GM12873 (cell line): ENCODE results near the gene PPP1R16B.

ENCODE experiments used
- CTCF ChIP-seq: IDR thresholded peaks from 2 replicates; pipeline ENCODE4 v1.5.1; 2012; ENCODE audit warnings: low read depth, mild to moderate bottlenecking, moderate library complexity, low read length, control low read depth; ENCODE audit not compliant: insufficient read depth; ENCODE audit errors: missing control alignments

PPP1R16B gene

GRCh38 chr20:38957235-38957876 lies 151.9 kb downstream of the PPP1R16B start:
- no peak for TF ChIP-seq CTCF

GRCh38 chr20:38957915-38958485 lies 152.5 kb downstream of the PPP1R16B start:
- TF ChIP-seq CTCF: no peak

GRCh38 chr20:38961530-38962043 lies 156.1 kb downstream of the PPP1R16B start:
- no peak for TF ChIP-seq CTCF

GRCh38 chr20:38962044-38962927 lies 156.8 kb downstream of the PPP1R16B start, which contains the start of gene DHX35:
Gene DHX35, plus strand, starts transcription at chr20:38962344. Its CDS starts 24 bp downstream, at chr20:38962368.
- TF ChIP-seq CTCF: peak; percentile 33

- TF ChIP-seq CTCF: no peak
These were observed 157.5 kb downstream of the PPP1R16B start for GRCh38 chr20:38962928-38963401.

- TF ChIP-seq CTCF: no peak
These were observed 158.2 kb downstream of the PPP1R16B start for GRCh38 chr20:38963745-38964144.

- TF ChIP-seq CTCF: no peak
These were observed 159.8 kb downstream of the PPP1R16B start for GRCh38 chr20:38965264-38965663.
